VCaP (cell line): ENCODE measurements around the gene TMEM200B.
"Not testable (repeated sequence)": the region's sequence is repeated elsewhere in the genome, so short reads cannot be mapped to it uniquely, and the experiment has no call there.

Experiments
- H3K27ac ChIP-seq: fragments of 450-650 bp; 2 replicates; pipeline ENCODE4 v1.5.1; 2017
- CTCF ChIP-seq: fragments of 450-650 bp; conservative IDR thresholded peaks from 2 replicates; pipeline ENCODE4 v1.5.1; 2017; ENCODE audit warnings: mild to moderate bottlenecking, moderate library complexity

TMEM200B gene

GRCh38 chr1:29164588-29164987, 40.9 kb upstream of the TMEM200B start:
- no peak for TF ChIP-seq CTCF
- H3K27ac ChIP-seq, result no peak overlapping the region

GRCh38 chr1:29162476-29163138, 38.9 kb upstream of the TMEM200B start:
- no peak for TF ChIP-seq CTCF
- H3K27ac ChIP-seq, result no peak overlapping the region

- no peak overlapping the region for H3K27ac ChIP-seq
- no peak for TF ChIP-seq CTCF
These were observed 38.3 kb upstream of the TMEM200B start for GRCh38 chr1:29162025-29162424.

- TF ChIP-seq CTCF, result no peak
- no peak overlapping the region for H3K27ac ChIP-seq
These were observed 36.1 kb upstream of the TMEM200B start for GRCh38 chr1:29159773-29160172.

GRCh38 chr1:29157269-29157601, 33.5 kb upstream of the TMEM200B start:
- no peak overlapping the region for H3K27ac ChIP-seq

GRCh38 chr1:29156543-29157268, 33.0 kb upstream of the TMEM200B start:
- no peak for TF ChIP-seq CTCF

More at GRCh38 chr1:29157269-29157601, 33.5 kb upstream of the TMEM200B start:
- TF ChIP-seq CTCF, result no peak

GRCh38 chr1:29152046-29152805, 28.5 kb upstream of the TMEM200B start:
- H3K27ac ChIP-seq, result no peak overlapping the region
- no peak for TF ChIP-seq CTCF

More at GRCh38 chr1:29156543-29157268, 33.0 kb upstream of the TMEM200B start:
- no peak overlapping the region for H3K27ac ChIP-seq

- H3K27ac ChIP-seq, result not testable (repeated sequence)
These were observed 26.6 kb upstream of the TMEM200B start for GRCh38 chr1:29150346-29150745.
